ENCODE data around the gene SND1. TPM values are rescaled to one million over a fixed set of nuclear protein-coding genes. Genes with fewer than 3 reads are reported as not detected.

SND1 gene
- total and polyA plus RNA-seq, 2 donors (not counting 1 experiment from before 2014, with no cell fraction given): 137 to 174 TPM

- H2AFZ ChIP-seq (ENCODE audit: low read length): no peak overlapping the region
- no peak overlapping the region for H3K9ac ChIP-seq (ENCODE audit: insufficient read depth, low read length)
- peaks cover 3% of the 10 kb centered on the region for H3K4me1 ChIP-seq (ENCODE audit: control insufficient read depth, extremely low read depth, insufficient read depth, low read length)
- TF ChIP-seq CTCF (conservative IDR thresholded peaks at IDR 0.05 in 1 of 2, IDR thresholded peaks at IDR 0.05 in 1 of 2; ENCODE audit: low read depth in 1 of 2, low read length in 2 of 2) (no peak), EZH2 (IDR thresholded peaks at IDR 0.05; ENCODE audit: low read length, missing control alignments) (no peak)
- H3K36me3 ChIP-seq (ENCODE audit: control insufficient read depth, insufficient read depth, low read length): peaks cover 9% of the 10 kb centered on the region
- peaks cover 30% of the 10 kb centered on the region for H3K79me2 ChIP-seq (ENCODE audit: control insufficient read depth, insufficient read depth, low read length)
- no peak overlapping the region for H3K4me3 ChIP-seq (replicated peaks in 1 of 4; ENCODE audit: control extremely low read depth in 1 of 4, insufficient read depth in 1 of 4, low read depth in 3 of 4, low read length in 4 of 4)
- no peak overlapping the region for H3K27ac ChIP-seq (ENCODE audit: insufficient read depth, low read length)
- no peaks in the 10 kb centered on the region for H3K9me3 ChIP-seq (ENCODE audit: control insufficient read depth, insufficient read depth, low read depth, low read length)
- DNase-seq (ENCODE audit: low read depth in 2 of 2): no peak
- no peaks in the 10 kb centered on the region for H3K27me3 ChIP-seq (ENCODE audit: control insufficient read depth, insufficient read depth, low read length)
- H3K4me2 ChIP-seq (ENCODE audit: extremely low read depth, insufficient read depth, low read length): no peak overlapping the region
- no peaks in the 10 kb centered on the region for H4K20me1 ChIP-seq (ENCODE audit: control insufficient read depth, extremely low read depth, insufficient read depth, low read length)
These were observed 63.9 kb downstream of the SND1 start for GRCh38 chr7:127715901-127716300.

- Histone ChIP-seq H3K4me1 (ENCODE audit: control insufficient read depth, extremely low read depth, insufficient read depth, low read length) (peaks cover 3% of the 10 kb centered on the region), H4K20me1 (ENCODE audit: control insufficient read depth, extremely low read depth, insufficient read depth, low read length) (no peaks in the 10 kb centered on the region), H3K36me3 (ENCODE audit: control insufficient read depth, insufficient read depth, low read length) (peaks cover 11% of the 10 kb centered on the region), H3K4me3 (replicated peaks in 1 of 4; ENCODE audit: control extremely low read depth in 1 of 4, insufficient read depth in 1 of 4, low read depth in 3 of 4, low read length in 4 of 4) (no peak overlapping the region), H2AFZ (ENCODE audit: low read length) (no peak overlapping the region), H3K9ac (ENCODE audit: insufficient read depth, low read length) (no peak overlapping the region), H3K79me2 (ENCODE audit: control insufficient read depth, insufficient read depth, low read length) (peaks cover 30% of the 10 kb centered on the region), H3K9me3 (ENCODE audit: control insufficient read depth, insufficient read depth, low read depth, low read length) (no peaks in the 10 kb centered on the region), H3K4me2 (ENCODE audit: extremely low read depth, insufficient read depth, low read length) (no peak overlapping the region), H3K27me3 (ENCODE audit: control insufficient read depth, insufficient read depth, low read length) (no peaks in the 10 kb centered on the region), H3K27ac (ENCODE audit: insufficient read depth, low read length) (no peak overlapping the region)
- no peak for TF ChIP-seq EZH2 (IDR thresholded peaks at IDR 0.05; ENCODE audit: low read length, missing control alignments)
- TF ChIP-seq CTCF (conservative IDR thresholded peaks at IDR 0.05 in 1 of 2, IDR thresholded peaks at IDR 0.05 in 1 of 2; ENCODE audit: low read depth in 1 of 2, low read length in 2 of 2): no peak
- DNase-seq (ENCODE audit: low read depth in 2 of 2): peak in 1 of 2 donors; percentile 73
These were observed 65.7 kb downstream of the SND1 start for GRCh38 chr7:127717502-127718339.

- Histone ChIP-seq H3K4me2 (ENCODE audit: extremely low read depth, insufficient read depth, low read length) (no peak overlapping the region), H2AFZ (ENCODE audit: low read length) (no peak overlapping the region), H3K27me3 (ENCODE audit: control insufficient read depth, insufficient read depth, low read length) (no peaks in the 10 kb centered on the region), H3K9ac (ENCODE audit: insufficient read depth, low read length) (no peak overlapping the region), H3K4me1 (ENCODE audit: control insufficient read depth, extremely low read depth, insufficient read depth, low read length) (peaks cover 3% of the 10 kb centered on the region), H3K36me3 (ENCODE audit: control insufficient read depth, insufficient read depth, low read length) (peaks cover 13% of the 10 kb centered on the region), H3K4me3 (replicated peaks in 1 of 4; ENCODE audit: control extremely low read depth in 1 of 4, insufficient read depth in 1 of 4, low read depth in 3 of 4, low read length in 4 of 4) (no peak overlapping the region), H4K20me1 (ENCODE audit: control insufficient read depth, extremely low read depth, insufficient read depth, low read length) (no peaks in the 10 kb centered on the region), H3K27ac (ENCODE audit: insufficient read depth, low read length) (no peak overlapping the region), H3K9me3 (ENCODE audit: control insufficient read depth, insufficient read depth, low read depth, low read length) (no peaks in the 10 kb centered on the region), H3K79me2 (ENCODE audit: control insufficient read depth, insufficient read depth, low read length) (peaks cover 30% of the 10 kb centered on the region)
- TF ChIP-seq CTCF (conservative IDR thresholded peaks at IDR 0.05 in 1 of 2, IDR thresholded peaks at IDR 0.05 in 1 of 2; ENCODE audit: low read depth in 1 of 2, low read length in 2 of 2): no peak
- no peak for TF ChIP-seq EZH2 (IDR thresholded peaks at IDR 0.05; ENCODE audit: low read length, missing control alignments)
- no peak for DNase-seq (ENCODE audit: low read depth in 2 of 2)
These were observed 66.3 kb downstream of the SND1 start for GRCh38 chr7:127718340-127718679.
